Measurements from ENCODE around the gene PKMYT1. TPM values are rescaled to one million over a fixed set of nuclear protein-coding genes. Genes with fewer than 3 reads are reported as not detected.

Gene PKMYT1
- polyA plus RNA-seq, 1 of the 3 experiments (the other 2 are of a cell fraction) = 8.5 TPM

- Histone ChIP-seq H3K9ac (no peak overlapping the region), H3K4me2 (no peak overlapping the region), H3K4me1 (ENCODE audit: control insufficient read depth in 1 of 2, insufficient read depth in 2 of 2, low read depth in 1 of 2, low read length in 1 of 2) (peaks cover 0 to 3% of the 10 kb centered on the region in 2 experiments; a peak in 1 of 4 replicates), H2AFZ (ENCODE audit: low read depth) (no peak overlapping the region), H3K27me3 (ENCODE audit: insufficient read depth) (no peaks in the 10 kb centered on the region), H3K36me3 (replicated peaks in 1 of 2; ENCODE audit: control insufficient read depth in 1 of 2, insufficient read depth in 2 of 2, low read length in 1 of 2) (no peaks in the 10 kb centered on the region), H3F3A (replicated peaks; ENCODE audit: insufficient read depth) (peaks cover 6% of the 10 kb centered on the region), H3K9me2 (no peaks in the 10 kb centered on the region), H3K27ac (ENCODE audit: low read depth in 2 of 2, low read length in 1 of 2) (no peak overlapping the region), H3K79me2 (ENCODE audit: insufficient read depth) (no peaks in the 10 kb centered on the region), H3K9me3 (no peaks in the 10 kb centered on the region), H4K20me1 (ENCODE audit: insufficient read depth) (no peaks in the 10 kb centered on the region), H3K4me3 (ENCODE audit: low read depth in 2 of 2, low read length in 1 of 2) (peak overlapping the region; percentile 26 to 47; a peak in 2 of 4 replicates)
- ChIA-PET CTCF (interaction anchor here (0.5 to 8.2 kb wide), 11 partner anchors 9 to 971 kb away, joined by 3 to 72 read pairs (median 3); partner anchors contain the start of genes CLDN6, HCFC1R1, THOC6 and TNFRSF12A), POLR2A (interaction anchor here (1.9 kb wide), 1 partner anchor 17 kb away, joined by 8 read pairs; the partner anchor contains the start of gene TNFRSF12A)
- 7% methylated on average over 29 of the region's 58 CpGs for WGBS (ENCODE audit: low lambda C conversion rate)
- TF ChIP-seq SMC3 (IDR thresholded peaks at IDR 0.05; ENCODE audit: low read depth, low read length) = peak; percentile 55
- TF ChIP-seq FOXM1 (IDR thresholded peaks at IDR 0.05; ENCODE audit: low read depth) = no peak
- peak; percentile 73 for TF ChIP-seq IRF3 (IDR thresholded peaks at IDR 0.05; ENCODE audit: low read depth, low read length)
- no peak for TF ChIP-seq FOSL2 (IDR thresholded peaks at IDR 0.05; ENCODE audit: borderline replicate concordance, low read depth)
- peak; percentile 87 for TF ChIP-seq NRF1 (IDR thresholded peaks at IDR 0.05; ENCODE audit: low read depth, low read length)
- peak; percentile 75 for TF ChIP-seq RAD21 (IDR thresholded peaks at IDR 0.05; ENCODE audit: low read length)
- peak; percentile 46 for TF ChIP-seq MXI1 (IDR thresholded peaks at IDR 0.05; ENCODE audit: low read depth, low read length)
- peak; percentile 86 for TF ChIP-seq CHD2 (IDR thresholded peaks at IDR 0.05; ENCODE audit: low read length, partially characterized antibody)
- no peak for TF ChIP-seq TEAD4 (IDR thresholded peaks at IDR 0.05; ENCODE audit: borderline replicate concordance, insufficient read depth)
- TF ChIP-seq USF1 (IDR thresholded peaks at IDR 0.05; ENCODE audit: borderline replicate concordance, low read depth) = no peak
- no peak for TF ChIP-seq GATA2 (CRISPR knock-in tag; IDR thresholded peaks at IDR 0.05)
- no peak for TF ChIP-seq EZH2phosphoT487 (IDR thresholded peaks at IDR 0.05; ENCODE audit: borderline replicate concordance, low read depth)
- TF ChIP-seq ZBTB33 (IDR thresholded peaks at IDR 0.05; ENCODE audit: borderline replicate concordance, low read depth) = no peak
- 0 out of 2 replicates have a peak, but pooled peaks have one; percentile 0 for TF ChIP-seq TCF12 (IDR thresholded peaks at IDR 0.05)
- no peak for TF ChIP-seq MEF2A (IDR thresholded peaks at IDR 0.05; ENCODE audit: borderline replicate concordance, low read depth)
- TF ChIP-seq PBX3 (IDR thresholded peaks at IDR 0.05) = peak; percentile 95
- TF ChIP-seq RCOR1 (IDR thresholded peaks at IDR 0.05; ENCODE audit: low read length) = 0 out of 2 replicates have a peak, but pooled peaks have one; percentile 28
- TF ChIP-seq TAF1 (IDR thresholded peaks at IDR 0.05; ENCODE audit: borderline replicate concordance, low read depth, low read length) = no peak
- no peak for TF ChIP-seq GABPA (IDR thresholded peaks at IDR 0.05; ENCODE audit: low read depth)
- no peak for TF ChIP-seq EP300 (IDR thresholded peaks at IDR 0.05; ENCODE audit: borderline replicate concordance in 1 of 2, low read depth in 1 of 2, low read length in 1 of 2)
- TF ChIP-seq POLR2AphosphoS5 (IDR thresholded peaks at IDR 0.05; ENCODE audit: low read depth, low read length) = no peak
- TF ChIP-seq RFX5 (IDR thresholded peaks at IDR 0.05; ENCODE audit: low read length) = peak; percentile 83
- TF ChIP-seq MAX (IDR thresholded peaks at IDR 0.05; ENCODE audit: low read depth) = peak; percentile 24; the same call in 1 of the 2 replicates
- TF ChIP-seq CTCF (IDR thresholded peaks at IDR 0.05) = peak; percentile 51
- peak; percentile 99 for DNase-seq
Measured at GRCh38 chr16:3003582-3004270, 23.5 kb upstream of the PKMYT1 start.

Measured in SK-N-SH (cell line).